Hepatocyte (in vitro differentiated cells): Measurements from ENCODE around the gene EEFSEC. TPM values are rescaled to one million over a fixed set of nuclear protein-coding genes. Genes with fewer than 3 reads are reported as not detected.

Experiments used
- DNase-seq: peaks from one replicate; pipeline ENCODE4 v3.0.0-alpha.2; 2016; ENCODE audit warnings: low spot score
- H2AFZ ChIP-seq: fragments of 200-600 bp; sonication (generic); 2 replicates; pipeline ENCODE4 v1.6.0; 2016; ENCODE audit warnings: antibody characterized with exemption, mild to moderate bottlenecking
- H3K27ac ChIP-seq: fragments of 200-600 bp; sonication (generic); 2 replicates; pipeline ENCODE4 v1.5.1; 2016; ENCODE audit warnings: mild to moderate bottlenecking
- H3K27me3 ChIP-seq: fragments of 200-600 bp; sonication (generic); 2 replicates; pipeline ENCODE4 v1.6.1; 2016
- H3K36me3 ChIP-seq: fragments of 200-600 bp; sonication (generic); replicated peaks from 2 replicates; pipeline ENCODE4 v1.5.1; 2016; ENCODE audit warnings: low read depth; ENCODE audit not compliant: insufficient read depth
- H3K4me1 ChIP-seq: fragments of 200-600 bp; sonication (generic); 2 replicates; pipeline ENCODE4 v1.5.1; 2016; ENCODE audit warnings: mild to moderate bottlenecking, moderate library complexity; ENCODE audit not compliant: insufficient read depth
- H3K4me2 ChIP-seq: fragments of 200-600 bp; sonication (generic); 2 replicates; pipeline ENCODE4 v1.6.0; 2016
- H3K4me3 ChIP-seq: fragments of 200-600 bp; sonication (generic); 2 replicates; pipeline ENCODE4 v1.5.1; 2016; ENCODE audit warnings: mild to moderate bottlenecking
- H3K79me2 ChIP-seq: fragments of 200-600 bp; sonication (generic); 2 replicates; pipeline ENCODE4 v1.6.0; 2017; ENCODE audit warnings: mild to moderate bottlenecking
- H3K9me2 ChIP-seq: fragments of 200-600 bp; sonication (generic); replicated peaks from 2 replicates; pipeline ENCODE4 v1.6.0; 2017; ENCODE audit warnings: mild to moderate bottlenecking; ENCODE audit not compliant: insufficient read depth
- H3K9me3 ChIP-seq: fragments of 200-600 bp; sonication (generic); 2 replicates; pipeline ENCODE4 v1.5.1; 2016; ENCODE audit warnings: low read depth, mild to moderate bottlenecking
- H4K20me1 ChIP-seq: fragments of 200-600 bp; sonication (generic); 2 replicates; pipeline ENCODE4 v1.6.0; 2016; ENCODE audit warnings: mild to moderate bottlenecking; ENCODE audit not compliant: insufficient read depth, poor library complexity, severe bottlenecking
- EZH2 ChIP-seq: fragments of 200-600 bp; sonication (generic); IDR thresholded peaks from 2 replicates; pipeline ENCODE4 v1.6.1; 2016; ENCODE audit warnings: antibody characterized with exemption, mild to moderate bottlenecking, borderline replicate concordance
- EZH2phosphoT487 ChIP-seq: fragments of 200-600 bp; sonication (generic); IDR thresholded peaks from one replicate; pipeline ENCODE4 v1.6.1; 2018; ENCODE audit warnings: antibody characterized with exemption, mild to moderate bottlenecking, low read depth, moderate library complexity; ENCODE audit not compliant: unreplicated experiment, severe bottlenecking
- WGBS: methylation state at CpG from one replicate; pipeline ENCODE4 v1.1.6; 2016; ENCODE audit warnings: low lambda C conversion rate; ENCODE audit errors: missing lambda C conversion rate; 5-methylcytosine and 5-hydroxymethylcytosine counted together
- polyA plus RNA-seq: library from polyadenylated mRNA; unstranded; fragments of >200 nt; fragmentation: Nextera tagmentation; extraction: Ambion mirVana; gene quantifications from 2 replicates; pipeline ENCODE4 v1.2.1, GENCODE V29; 2016
- total RNA-seq: library from RNA; depleted of rRNA; stranded (reverse); fragments of >200 nt; gene quantifications from 2 replicates; pipeline ENCODE4 v1.2.3, GENCODE V29; 2014
- TF ChIP-seq, protein P1 (sequence below): fragments of 200-600 bp; sonication (generic); IDR thresholded peaks from 2 replicates; pipeline ENCODE4 v1.5.1; 2016; ENCODE audit warnings: antibody characterized with exemption, mild to moderate bottlenecking; ENCODE audit not compliant: poor library complexity

The EEFSEC gene
- total and polyA plus RNA-seq, 2 experiments from 2014 or later = 9.8 to 17.5 TPM

GRCh38 chr3:128418900-128419299, 265.6 kb downstream of the EEFSEC start:
- WGBS = 92% methylated on average over 2 of the region's 2 CpGs
- no peak for DNase-seq
- no peak overlapping the region for H3K4me3 ChIP-seq
- H3K27me3 ChIP-seq = no peaks in the 10 kb centered on the region
- TF ChIP-seq EZH2 (no peak), EZH2phosphoT487 (no peak)
- TF ChIP-seq, protein P1, sequence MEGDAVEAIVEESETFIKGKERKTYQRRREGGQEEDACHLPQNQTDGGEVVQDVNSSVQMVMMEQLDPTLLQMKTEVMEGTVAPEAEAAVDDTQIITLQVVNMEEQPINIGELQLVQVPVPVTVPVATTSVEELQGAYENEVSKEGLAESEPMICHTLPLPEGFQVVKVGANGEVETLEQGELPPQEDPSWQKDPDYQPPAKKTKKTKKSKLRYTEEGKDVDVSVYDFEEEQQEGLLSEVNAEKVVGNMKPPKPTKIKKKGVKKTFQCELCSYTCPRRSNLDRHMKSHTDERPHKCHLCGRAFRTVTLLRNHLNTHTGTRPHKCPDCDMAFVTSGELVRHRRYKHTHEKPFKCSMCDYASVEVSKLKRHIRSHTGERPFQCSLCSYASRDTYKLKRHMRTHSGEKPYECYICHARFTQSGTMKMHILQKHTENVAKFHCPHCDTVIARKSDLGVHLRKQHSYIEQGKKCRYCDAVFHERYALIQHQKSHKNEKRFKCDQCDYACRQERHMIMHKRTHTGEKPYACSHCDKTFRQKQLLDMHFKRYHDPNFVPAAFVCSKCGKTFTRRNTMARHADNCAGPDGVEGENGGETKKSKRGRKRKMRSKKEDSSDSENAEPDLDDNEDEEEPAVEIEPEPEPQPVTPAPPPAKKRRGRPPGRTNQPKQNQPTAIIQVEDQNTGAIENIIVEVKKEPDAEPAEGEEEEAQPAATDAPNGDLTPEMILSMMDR = no peak
- no peaks in the 10 kb centered on the region for H3K4me1 ChIP-seq
- H2AFZ ChIP-seq = no peak overlapping the region
- H3K27ac ChIP-seq = no peak overlapping the region
- no peaks in the 10 kb centered on the region for H3K9me3 ChIP-seq
- no peaks in the 10 kb centered on the region for H4K20me1 ChIP-seq
- H3K4me2 ChIP-seq = no peak overlapping the region
- H3K79me2 ChIP-seq = no peaks in the 10 kb centered on the region
- no peaks in the 10 kb centered on the region for H3K36me3 ChIP-seq
- H3K9me2 ChIP-seq = no peaks in the 10 kb centered on the region

DNA sequence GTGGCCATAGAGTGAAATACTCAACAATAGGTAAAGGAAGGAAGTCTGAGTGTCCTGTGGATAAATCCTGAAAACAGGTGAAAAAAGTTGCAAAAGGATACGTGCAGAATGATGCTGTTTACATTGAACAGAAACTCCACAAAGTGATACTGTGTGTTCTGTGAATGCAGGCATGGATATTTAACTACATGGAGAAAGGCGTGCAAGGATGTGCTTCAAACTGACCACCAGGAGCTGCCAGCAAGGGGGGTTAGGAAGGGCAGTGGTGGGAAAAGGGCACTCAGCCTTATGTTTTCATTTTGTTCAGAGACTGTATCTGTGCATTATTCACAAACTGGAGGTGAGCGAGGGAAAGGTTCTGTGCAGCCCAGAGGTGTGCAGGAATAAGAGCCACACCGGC, 266.0 kb downstream of the EEFSEC start:
- no peaks in the 10 kb centered on the region for H3K9me3 ChIP-seq
- 93% methylated on average over 4 of the region's 4 CpGs for WGBS

DNA sequence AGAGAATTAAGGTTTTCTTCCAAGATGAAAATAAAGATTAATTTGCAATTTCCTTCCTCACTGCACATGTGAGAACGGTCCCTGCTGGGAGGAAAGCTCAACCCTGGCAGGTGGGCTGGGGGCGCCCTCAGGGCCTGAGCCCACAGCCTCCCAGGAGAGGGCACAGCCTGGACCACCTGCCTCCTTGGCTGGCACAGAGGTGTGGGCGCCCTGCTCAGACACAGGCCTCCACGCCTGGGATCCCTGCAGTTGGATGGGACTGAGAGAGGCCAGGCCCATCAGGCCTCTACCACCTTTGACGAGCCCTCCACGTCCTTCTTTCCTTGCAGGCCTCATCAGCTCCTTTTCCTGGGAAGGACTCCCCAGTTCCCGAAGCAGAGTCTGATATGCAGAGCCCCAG, 267.0 kb downstream of the EEFSEC start:
- WGBS = 98% methylated on average over 7 of the region's 7 CpGs
- no peak overlapping the region for H3K27ac ChIP-seq
- H3K4me2 ChIP-seq = no peak overlapping the region
- no peaks in the 10 kb centered on the region for H3K9me3 ChIP-seq
- H3K79me2 ChIP-seq = no peaks in the 10 kb centered on the region
- no peaks in the 10 kb centered on the region for H3K4me1 ChIP-seq
- TF ChIP-seq EZH2phosphoT487 (no peak), EZH2 (no peak)
- TF ChIP-seq, protein P1 = no peak
- DNase-seq = no peak
- H4K20me1 ChIP-seq = no peaks in the 10 kb centered on the region
- H3K27me3 ChIP-seq = no peaks in the 10 kb centered on the region
- H3K36me3 ChIP-seq = no peaks in the 10 kb centered on the region
- H2AFZ ChIP-seq = no peak overlapping the region
- H3K9me2 ChIP-seq = no peaks in the 10 kb centered on the region
- no peak overlapping the region for H3K4me3 ChIP-seq

More for the DNA sequence above, 266.0 kb downstream of the EEFSEC start:
- Histone ChIP-seq H3K4me2 (no peak overlapping the region), H3K27me3 (no peaks in the 10 kb centered on the region), H2AFZ (no peak overlapping the region), H3K36me3 (no peaks in the 10 kb centered on the region), H3K4me3 (no peak overlapping the region), H4K20me1 (no peaks in the 10 kb centered on the region), H3K79me2 (no peaks in the 10 kb centered on the region), H3K9me2 (no peaks in the 10 kb centered on the region), H3K27ac (no peak overlapping the region), H3K4me1 (no peaks in the 10 kb centered on the region)
- DNase-seq = no peak
- TF ChIP-seq, protein P1 = no peak
- TF ChIP-seq EZH2 (no peak), EZH2phosphoT487 (no peak)
